ENCODE data around the gene EXD1. TPM values are rescaled to one million over a fixed set of nuclear protein-coding genes. Genes with fewer than 3 reads are reported as not detected.

Gene EXD1
- total RNA-seq, 1 donor from 2014 or later = not detected

Other genes starting within 250 kb of the EXD1 start
- gene INO80, start 114.5 kb downstream of the EXD1 start, total RNA-seq = 57.8 TPM
- 294 TPM for gene CHP1, start 511 bp upstream of the EXD1 start, total RNA-seq
- not detected for gene OIP5, start 101.8 kb upstream of the EXD1 start, total RNA-seq
- gene NUSAP1, start 102.1 kb upstream of the EXD1 start, total RNA-seq = not detected
- gene NDUFAF1, start 171.7 kb upstream of the EXD1 start, total RNA-seq = 0.64 TPM
- gene RTF1, start 186.3 kb upstream of the EXD1 start, total RNA-seq = 9.4 TPM